ENCODE results near the gene ESRRG. TPM values are rescaled to one million over a fixed set of nuclear protein-coding genes. Genes with fewer than 3 reads are reported as not detected.

Gene ESRRG
- under 1 TPM; 0.33 to 0.71 (median 0.62) TPM for total RNA-seq
- under 1 TPM; under 0.01 to 0.23 (median 0.17) TPM for polyA plus RNA-seq

GRCh38 chr1:216723274-216723780 lies at the start of gene ESRRG:
Gene ESRRG (minus strand): TSS chr1:216723429. CDS start chr1:216723299, 130 bp downstream.
- H3K4me3 ChIP-seq, result peak within 1 kb of the TSS; percentile 21 to 46 (median 38)
- WGBS, 2 donors, result 1% methylated on average over 17 of the region's 17 CpGs
- H3K36me3 ChIP-seq, result no peaks in the 10 kb centered on the region
- TF ChIP-seq POLR2AphosphoS5 (IDR thresholded peaks at IDR 0.05), result no peak
- TF ChIP-seq POLR2A (IDR thresholded peaks at IDR 0.05), result no peak
- no peak for TF ChIP-seq EP300 (IDR thresholded peaks at IDR 0.05)
- no peak for TF ChIP-seq CTCF (IDR thresholded peaks at IDR 0.05)
- H3K27me3 ChIP-seq, result peaks cover 0 to 30% (median 4%) of the 10 kb centered on the region in 3 donors
- intact Hi-C loops (cut with DNase I), result no loop called here
- H3K9me3 ChIP-seq, result no peaks in the 10 kb centered on the region
- no peak for DNase-seq
- H3K27ac ChIP-seq, result peak within 1 kb of the TSS in 1 of 4 donors; percentile 49
- H3K4me1 ChIP-seq, result peaks cover 0 to 11% (median 6%) of the 10 kb centered on the region in 4 donors

GRCh38 chr1:216771922-216772321 lies 48.7 kb upstream of the ESRRG start:
- H3K4me3 ChIP-seq, result no peak overlapping the region
- no peaks in the 10 kb centered on the region for H3K4me1 ChIP-seq
- no peaks in the 10 kb centered on the region for H3K27me3 ChIP-seq
- WGBS, 2 donors, result 69 to 71% methylated on average over 4 of the region's 4 CpGs
- intact Hi-C loops (cut with DNase I), result no loop called here
- no peak for DNase-seq
- H3K9me3 ChIP-seq, result no peaks in the 10 kb centered on the region
- H3K36me3 ChIP-seq, result no peaks in the 10 kb centered on the region
- H3K27ac ChIP-seq, result no peak overlapping the region
- no peak for TF ChIP-seq CTCF (IDR thresholded peaks at IDR 0.05)
- no peak for TF ChIP-seq POLR2AphosphoS5 (IDR thresholded peaks at IDR 0.05)
- TF ChIP-seq EP300 (IDR thresholded peaks at IDR 0.05), result no peak
- no peak for TF ChIP-seq POLR2A (IDR thresholded peaks at IDR 0.05)

- WGBS, 2 donors, result 70 to 71% methylated on average over 3 of the region's 3 CpGs
- H3K27ac ChIP-seq, result peak overlapping the region in 1 of 4 donors; percentile 77
- H3K9me3 ChIP-seq, result no peaks in the 10 kb centered on the region
- H3K4me3 ChIP-seq, result no peak overlapping the region
- DNase-seq, result no peak
- intact Hi-C loops (cut with DNase I), result no loop called here
- no peaks in the 10 kb centered on the region for H3K4me1 ChIP-seq
- no peaks in the 10 kb centered on the region for H3K36me3 ChIP-seq
- TF ChIP-seq EP300 (IDR thresholded peaks at IDR 0.05) (no peak), POLR2A (IDR thresholded peaks at IDR 0.05) (no peak), CTCF (IDR thresholded peaks at IDR 0.05) (no peak), POLR2AphosphoS5 (IDR thresholded peaks at IDR 0.05) (no peak)
- H3K27me3 ChIP-seq, result no peaks in the 10 kb centered on the region
Observed at GRCh38 chr1:216766633-216767327, 43.6 kb upstream of the ESRRG start.

GRCh38 chr1:216765346-216766300 lies 42.4 kb upstream of the ESRRG start:
- intact Hi-C loops (cut with DNase I), result no loop called here
- H3K4me1 ChIP-seq, result no peaks in the 10 kb centered on the region
- 82 to 85% methylated on average over 10 of the region's 10 CpGs for WGBS, 2 donors
- no peaks in the 10 kb centered on the region for H3K36me3 ChIP-seq
- no peaks in the 10 kb centered on the region for H3K9me3 ChIP-seq
- no peaks in the 10 kb centered on the region for H3K27me3 ChIP-seq
- no peak overlapping the region for H3K4me3 ChIP-seq
- TF ChIP-seq POLR2AphosphoS5 (IDR thresholded peaks at IDR 0.05), result no peak
- TF ChIP-seq POLR2A (IDR thresholded peaks at IDR 0.05), result no peak
- peak in 2 of 4 donors; percentile 10 to 22 for TF ChIP-seq EP300 (IDR thresholded peaks at IDR 0.05)
- TF ChIP-seq CTCF (IDR thresholded peaks at IDR 0.05), result no peak
- DNase-seq, result no peak
- H3K27ac ChIP-seq, result peak overlapping the region in 2 of 4 donors; percentile 8 to 77
